Erythroblast (primary cell): Measurements from ENCODE around the gene MOCOS.

Experiments used
- GATA1 ChIP-seq: IDR thresholded peaks from 2 replicates; pipeline ENCODE4 v1.6.1; 2011; ENCODE audit warnings: low read depth, mild to moderate bottlenecking, control low read depth, low read length, moderate library complexity
- POLR2A ChIP-seq: IDR thresholded peaks from 2 replicates; pipeline ENCODE4 v1.6.1; 2011; ENCODE audit warnings: mild to moderate bottlenecking, low read length

- TF ChIP-seq POLR2A (no peak), GATA1 (no peak)
These were observed 27.5 kb downstream of the MOCOS start for GRCh38 chr18:36214811-36215210.
